ENCODE data around the gene PRR20D.

DNA sequence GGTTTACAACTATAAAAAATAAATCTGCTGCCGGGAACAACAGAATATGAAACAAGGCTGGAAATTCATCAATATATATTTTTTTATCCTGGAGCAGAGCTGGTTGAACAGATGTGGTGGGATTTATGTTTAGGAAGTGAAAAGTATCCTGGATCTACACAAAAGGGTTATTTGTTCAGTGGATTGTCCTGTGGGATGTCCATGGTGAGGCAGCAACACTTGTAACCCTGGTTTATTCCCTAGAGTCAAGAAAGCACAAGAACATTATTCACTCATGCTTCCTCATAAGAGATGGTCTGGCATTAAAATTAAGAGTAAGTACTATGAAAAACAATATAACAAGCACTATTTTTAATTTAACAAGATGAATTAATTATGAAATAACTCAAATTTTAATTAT, 52.6 kb downstream of the PRR20D start:
- TF ChIP-seq, protein P1, sequence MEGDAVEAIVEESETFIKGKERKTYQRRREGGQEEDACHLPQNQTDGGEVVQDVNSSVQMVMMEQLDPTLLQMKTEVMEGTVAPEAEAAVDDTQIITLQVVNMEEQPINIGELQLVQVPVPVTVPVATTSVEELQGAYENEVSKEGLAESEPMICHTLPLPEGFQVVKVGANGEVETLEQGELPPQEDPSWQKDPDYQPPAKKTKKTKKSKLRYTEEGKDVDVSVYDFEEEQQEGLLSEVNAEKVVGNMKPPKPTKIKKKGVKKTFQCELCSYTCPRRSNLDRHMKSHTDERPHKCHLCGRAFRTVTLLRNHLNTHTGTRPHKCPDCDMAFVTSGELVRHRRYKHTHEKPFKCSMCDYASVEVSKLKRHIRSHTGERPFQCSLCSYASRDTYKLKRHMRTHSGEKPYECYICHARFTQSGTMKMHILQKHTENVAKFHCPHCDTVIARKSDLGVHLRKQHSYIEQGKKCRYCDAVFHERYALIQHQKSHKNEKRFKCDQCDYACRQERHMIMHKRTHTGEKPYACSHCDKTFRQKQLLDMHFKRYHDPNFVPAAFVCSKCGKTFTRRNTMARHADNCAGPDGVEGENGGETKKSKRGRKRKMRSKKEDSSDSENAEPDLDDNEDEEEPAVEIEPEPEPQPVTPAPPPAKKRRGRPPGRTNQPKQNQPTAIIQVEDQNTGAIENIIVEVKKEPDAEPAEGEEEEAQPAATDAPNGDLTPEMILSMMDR (IDR thresholded peaks at IDR 0.05; ENCODE audit: insufficient read depth, low read length) = no peak
- TF ChIP-seq SPI1 (IDR thresholded peaks at IDR 0.05; ENCODE audit: borderline replicate concordance, low read depth) = no peak
